ENCODE data around the gene HPSE2.

- TF ChIP-seq CTCF (IDR thresholded peaks at IDR 0.05; ENCODE audit: low read depth, low read length) (no peak), EZH2phosphoT487 (IDR thresholded peaks at IDR 0.05; ENCODE audit: low read depth) (no peak)
Measured at GRCh38 chr10:98424295-98425254, 811.1 kb downstream of the HPSE2 start.
